NCI-H146 treated with DMSO at 0.1 percent for 48 hours (cell line): ENCODE measurements around the gene BAZ1A.
"Not testable (repeated sequence)": the region's sequence is repeated elsewhere in the genome, so short reads cannot be mapped to it uniquely, and the experiment has no call there.

Experiments used
- DNase-seq: peaks from one replicate; lab custom pipeline; 2025; ENCODE audit not compliant: unreplicated experiment; lab: John Stamatoyannopoulos, UW

The BAZ1A gene

DNA sequence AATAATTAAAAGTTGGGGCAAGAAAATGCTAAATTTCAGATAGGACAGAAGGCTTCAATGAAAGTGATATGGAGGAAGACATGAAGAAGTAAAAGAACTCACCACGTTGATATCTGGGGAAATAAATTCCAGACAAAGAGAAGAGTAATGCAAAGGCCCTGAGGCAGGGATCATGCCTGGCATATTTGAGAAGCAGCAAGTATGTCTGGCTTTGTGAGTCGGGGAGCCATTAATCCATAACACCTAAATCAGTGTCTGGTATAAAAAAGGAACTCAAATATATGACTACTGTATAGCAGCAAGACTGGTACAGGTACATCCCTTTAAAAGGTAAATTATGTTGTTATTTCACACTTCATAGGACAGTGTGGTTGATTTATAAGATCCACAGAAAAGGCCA is 16.4 kb downstream of the BAZ1A start:
- no peak for DNase-seq

DNA sequence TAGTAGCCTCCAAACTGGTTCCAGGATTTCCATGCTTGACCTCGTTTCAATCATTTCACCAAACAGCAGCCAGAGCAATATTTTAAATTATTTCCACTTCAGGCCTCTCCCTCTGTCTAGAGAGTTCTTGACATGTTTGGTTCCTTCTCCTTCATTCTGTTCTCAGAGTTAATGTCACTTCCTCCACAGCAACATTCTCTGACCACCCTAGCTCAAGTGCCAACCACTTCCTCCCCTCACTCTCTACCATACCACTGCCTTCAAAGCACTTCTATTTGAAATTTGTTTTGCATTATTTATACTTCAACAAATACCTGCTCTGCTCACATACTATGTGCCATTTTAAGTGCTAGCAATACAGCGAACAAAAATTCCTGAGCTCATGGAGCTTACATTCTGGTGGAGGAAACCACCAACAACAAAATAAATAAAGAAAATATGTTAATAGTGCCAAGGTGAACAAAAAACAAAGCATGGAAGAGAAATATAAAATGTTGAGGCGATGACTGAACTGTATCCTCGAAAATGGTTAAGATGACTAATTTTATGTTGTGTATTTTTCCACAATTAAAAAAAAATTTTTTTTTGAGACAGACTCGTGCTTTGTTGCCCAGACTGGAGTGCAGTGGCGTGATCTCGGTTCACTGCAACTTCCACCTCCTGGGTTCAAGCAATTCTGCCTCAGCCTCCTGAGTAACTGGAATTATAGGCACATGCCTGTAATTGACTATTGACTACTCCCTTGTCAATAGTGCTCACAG is 17.3 kb downstream of the BAZ1A start:
- no peak for DNase-seq

DNA sequence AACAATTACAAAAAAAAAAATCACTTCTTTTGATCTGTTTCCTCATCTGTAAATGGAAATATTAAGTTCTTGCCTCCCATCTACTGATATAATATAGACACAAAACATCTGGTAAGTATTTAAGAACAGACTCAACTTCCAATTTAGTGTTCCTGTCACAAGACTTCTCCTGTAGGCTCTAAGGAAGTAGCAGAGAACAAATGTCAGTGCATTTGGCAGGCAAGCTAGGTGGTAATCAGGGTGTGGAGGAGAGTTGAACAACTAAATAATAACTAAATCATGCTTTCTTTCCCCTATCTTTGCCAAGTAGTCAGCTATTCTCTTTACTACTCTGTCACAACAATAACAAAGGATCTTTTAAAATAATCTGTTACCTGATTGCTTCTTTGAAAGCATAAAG is 22.1 kb downstream of the BAZ1A start:
- no peak for DNase-seq

DNA sequence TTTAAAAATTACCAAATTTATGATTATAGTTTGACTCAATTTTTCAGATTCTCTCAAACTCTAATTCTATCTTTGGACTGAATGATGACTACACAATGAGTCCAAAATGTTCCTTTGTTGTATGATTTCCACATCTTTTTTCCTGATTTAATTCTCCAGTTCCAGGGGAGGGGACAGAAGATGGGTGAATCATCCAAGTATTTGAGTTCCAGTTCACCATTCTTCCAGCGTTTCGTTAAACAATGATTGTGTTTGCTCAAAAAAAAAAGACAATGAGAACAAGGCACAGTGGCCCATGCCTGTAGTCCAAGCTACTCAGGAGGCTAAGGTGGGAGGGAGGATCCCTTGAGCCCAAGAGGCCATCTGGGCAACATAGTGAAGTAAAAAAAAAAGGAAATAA is 23.8 kb downstream of the BAZ1A start:
- DNase-seq: no peak

DNA sequence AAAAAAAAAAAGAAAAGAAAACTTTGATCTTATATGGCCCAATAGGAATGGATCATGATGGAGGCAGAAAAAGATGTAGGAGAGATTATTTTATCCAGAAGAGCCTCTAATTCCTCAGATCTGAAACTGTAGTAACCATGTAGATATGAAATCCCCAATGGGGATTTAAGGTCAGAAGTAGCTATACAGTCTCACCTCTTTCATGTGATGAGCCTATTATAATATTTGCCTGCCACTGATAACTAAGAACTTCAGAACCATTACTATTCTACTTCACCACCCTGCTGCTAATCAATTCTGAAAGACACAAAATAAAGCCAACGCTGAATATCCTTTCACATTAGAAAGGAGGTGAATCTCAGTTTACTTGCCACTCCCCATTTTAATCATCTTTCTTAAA is 29.3 kb downstream of the BAZ1A start:
- no peak for DNase-seq

DNA sequence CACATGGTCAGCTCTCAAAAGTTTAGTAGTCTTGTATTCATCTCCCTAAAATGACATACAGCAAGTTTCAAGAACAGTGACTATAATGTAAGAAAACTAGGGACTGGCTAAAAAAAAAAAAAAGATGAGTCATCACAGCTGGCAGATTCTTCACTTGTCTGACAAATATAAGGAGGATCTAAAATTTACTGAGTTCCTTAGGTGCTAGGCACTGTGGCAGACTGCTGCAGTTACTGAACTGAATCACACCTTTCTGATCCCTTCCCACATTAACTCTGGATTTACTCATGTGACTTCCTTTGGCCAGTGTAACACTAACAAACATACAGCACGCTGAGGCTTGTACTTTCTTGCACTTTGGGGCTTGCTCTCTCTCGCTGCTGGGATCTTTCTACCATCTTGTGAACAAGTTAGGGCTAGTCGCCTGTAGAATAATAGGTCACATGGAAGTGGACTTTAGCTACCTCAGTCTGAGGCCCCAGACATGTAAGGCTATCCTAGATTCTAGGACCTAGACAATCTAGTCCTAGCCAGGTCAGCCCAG is 32.1 kb downstream of the BAZ1A start:
- no peak for DNase-seq

DNA sequence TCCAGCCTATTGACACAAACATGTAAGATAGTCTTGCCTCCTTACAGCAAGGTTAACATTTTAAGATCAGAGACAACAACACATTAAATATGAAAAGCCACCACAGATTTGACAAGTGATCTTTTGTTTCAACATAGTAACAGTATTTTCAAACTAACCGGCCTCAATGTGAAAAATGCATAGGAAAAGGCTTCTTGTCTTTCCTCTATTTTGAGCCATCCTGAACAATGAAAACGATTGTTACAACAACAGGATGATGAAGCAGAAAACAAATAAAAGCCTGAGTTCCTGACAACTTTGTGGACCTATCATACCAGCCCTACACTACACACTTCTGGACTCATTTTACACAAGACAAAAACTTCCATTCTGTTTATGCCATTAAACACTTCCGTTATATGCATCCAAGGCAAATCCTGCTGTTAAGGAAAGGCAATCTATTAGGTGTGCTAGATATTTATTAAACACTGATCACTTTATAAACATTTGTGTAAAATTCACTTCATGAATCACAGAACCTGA is 37.3 kb downstream of the BAZ1A start:
- DNase-seq: no peak

DNA sequence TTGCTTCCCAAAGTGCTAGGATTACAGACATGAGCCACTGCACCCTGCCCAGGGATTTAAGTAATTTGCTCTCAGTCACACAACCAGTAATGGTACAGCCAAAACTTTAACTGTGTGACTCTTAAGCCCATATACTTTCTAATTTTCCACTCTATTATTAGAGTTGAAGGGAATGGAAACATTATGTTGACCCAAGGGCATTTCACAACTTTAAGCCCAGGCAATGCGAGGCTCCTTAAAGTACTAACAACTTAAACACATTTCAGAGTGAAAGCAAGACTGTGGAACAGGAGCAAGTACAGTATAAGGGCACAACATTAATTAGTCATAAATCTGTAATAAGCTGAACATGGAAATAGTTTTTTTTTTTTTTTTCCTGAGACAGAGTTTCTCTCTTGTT is 39.8 kb downstream of the BAZ1A start:
- DNase-seq: no peak

DNA sequence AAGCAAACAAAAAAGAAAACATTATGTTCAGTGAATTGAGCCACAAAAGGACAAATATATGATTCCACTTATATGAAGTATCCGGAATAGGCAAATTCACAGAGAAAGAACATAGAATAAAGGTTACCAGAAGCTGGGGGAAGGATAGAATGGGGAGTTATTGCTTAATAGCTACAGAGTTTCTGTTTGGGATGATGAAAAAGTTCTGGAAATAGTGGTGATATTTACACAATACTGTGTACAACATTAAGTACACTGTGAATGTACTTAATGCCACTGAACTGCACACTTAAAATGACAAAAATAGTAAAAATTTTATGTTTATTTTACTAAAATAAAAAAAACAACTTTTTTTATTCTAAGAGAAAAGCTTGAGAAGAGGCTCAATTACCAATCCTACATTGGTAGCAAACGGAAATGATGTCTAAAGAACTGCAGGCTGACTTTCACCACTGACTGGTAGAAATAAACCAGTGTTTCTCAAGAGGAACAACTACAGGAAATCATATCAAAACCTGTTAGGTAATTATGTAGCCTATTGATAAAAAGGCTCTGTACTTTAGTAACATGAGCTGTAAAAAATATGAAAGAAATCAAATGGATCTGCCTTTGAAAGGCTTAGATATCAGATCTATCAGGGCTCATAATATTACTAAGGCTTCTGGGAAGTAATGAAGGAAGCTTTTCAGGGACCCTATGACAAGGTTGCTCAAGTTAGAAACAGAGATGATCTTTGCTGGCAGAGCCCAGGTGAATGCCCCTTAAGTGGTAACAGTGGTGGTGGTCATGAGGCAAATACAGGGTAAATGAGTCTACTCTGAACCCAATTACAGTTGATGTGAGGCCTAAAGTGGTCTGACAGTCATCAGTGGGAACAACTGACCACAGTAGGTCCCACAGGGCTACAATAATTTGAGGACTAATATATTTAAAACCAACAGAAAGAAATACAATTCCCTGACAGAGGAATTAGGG is 41.3 kb downstream of the BAZ1A start:
- DNase-seq: no peak

DNA sequence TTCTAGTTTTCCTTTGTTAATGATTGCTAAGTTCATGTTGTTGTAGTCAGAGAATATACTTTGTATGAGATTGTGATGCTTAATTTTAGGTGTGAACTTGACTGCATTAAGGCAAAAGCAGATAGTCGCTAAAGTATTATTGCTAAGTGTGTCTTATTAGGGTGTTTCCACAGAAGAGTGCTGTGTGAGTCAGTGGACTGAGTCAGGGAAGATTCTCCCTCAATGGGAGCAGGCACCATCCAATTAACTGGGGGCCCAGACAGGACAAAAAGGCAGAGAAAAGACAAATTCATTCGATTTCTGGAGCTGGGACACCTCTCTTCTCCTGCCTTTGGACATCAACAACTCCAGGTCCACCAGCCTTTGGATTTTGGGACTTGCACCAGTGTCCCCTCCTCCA is 48.5 kb downstream of the BAZ1A start:
- DNase-seq: no peak

DNA sequence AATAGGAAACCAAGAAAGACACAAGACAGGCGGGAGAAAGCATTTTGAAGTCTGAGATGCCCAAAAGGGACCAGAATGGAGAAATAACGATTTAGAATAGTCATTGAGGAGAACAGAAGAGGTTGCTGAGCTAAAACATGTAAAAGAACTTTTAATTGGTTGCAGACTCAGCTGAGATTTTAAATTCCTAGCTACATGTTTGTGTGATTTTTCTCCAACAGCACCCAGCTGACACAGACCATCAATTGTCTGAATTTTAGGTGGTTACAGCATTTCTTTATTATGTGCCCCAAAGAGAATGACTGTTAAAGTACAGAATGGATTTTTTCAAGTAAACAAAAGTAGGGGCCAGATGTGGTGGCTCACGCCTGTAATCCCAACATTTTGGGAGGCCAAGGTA is 50.3 kb downstream of the BAZ1A start:
- DNase-seq: no peak

DNA sequence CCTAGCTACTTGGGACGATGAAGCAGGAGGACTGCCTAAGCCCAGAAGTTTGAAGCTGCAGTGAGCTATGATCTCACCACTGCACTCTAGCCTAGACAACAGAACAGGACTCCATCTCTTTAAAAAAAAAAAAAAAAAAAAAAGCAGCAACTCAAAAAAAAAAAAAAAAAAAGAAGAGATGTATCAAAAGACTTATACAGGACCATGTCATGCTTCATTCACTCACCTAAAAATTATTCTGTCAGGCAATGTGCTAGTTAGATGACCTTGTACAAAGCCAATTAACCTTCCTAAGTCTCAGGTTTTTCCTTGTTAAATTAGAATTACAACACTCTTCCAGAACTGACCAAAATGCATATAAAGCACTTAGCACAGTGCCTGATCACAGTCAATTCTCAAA is 50.9 kb downstream of the BAZ1A start:
- DNase-seq: no peak

DNA sequence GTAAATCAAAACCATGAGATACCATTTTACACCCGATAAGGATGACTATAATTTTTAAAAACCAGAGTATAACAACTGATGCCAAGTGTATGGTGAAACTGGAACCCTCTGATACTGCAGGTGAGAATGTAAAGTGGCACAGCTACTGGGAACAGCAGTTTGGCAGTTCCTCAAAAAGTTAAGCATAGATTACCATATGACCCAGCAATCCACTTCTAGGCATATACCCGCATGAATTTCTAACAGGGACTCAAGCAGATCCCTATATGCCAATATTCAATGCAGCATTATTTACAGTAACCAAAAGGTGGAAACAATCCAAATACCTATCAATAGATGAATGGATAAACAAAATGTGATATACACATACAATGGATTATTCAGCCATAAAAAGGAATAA is 57.4 kb downstream of the BAZ1A start:
- no peak for DNase-seq

DNA sequence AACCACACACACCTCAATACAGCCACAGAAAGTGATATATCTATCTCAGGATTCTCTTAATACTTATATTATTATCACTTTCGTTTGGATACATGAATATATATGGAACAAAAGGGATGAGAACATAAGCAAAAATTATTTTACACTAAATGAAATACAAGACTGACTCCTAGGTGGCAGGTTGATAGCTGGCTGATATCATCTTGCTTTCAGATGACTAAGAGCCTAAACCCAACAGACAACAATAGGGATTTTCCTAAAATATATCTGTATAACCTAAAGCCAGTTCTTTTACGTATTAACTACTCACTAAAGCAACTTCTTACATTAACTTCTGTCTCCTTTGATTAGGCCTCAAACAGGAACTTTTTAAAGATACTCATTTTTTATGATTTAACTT is 65.1 kb downstream of the BAZ1A start:
- no peak for DNase-seq

DNA sequence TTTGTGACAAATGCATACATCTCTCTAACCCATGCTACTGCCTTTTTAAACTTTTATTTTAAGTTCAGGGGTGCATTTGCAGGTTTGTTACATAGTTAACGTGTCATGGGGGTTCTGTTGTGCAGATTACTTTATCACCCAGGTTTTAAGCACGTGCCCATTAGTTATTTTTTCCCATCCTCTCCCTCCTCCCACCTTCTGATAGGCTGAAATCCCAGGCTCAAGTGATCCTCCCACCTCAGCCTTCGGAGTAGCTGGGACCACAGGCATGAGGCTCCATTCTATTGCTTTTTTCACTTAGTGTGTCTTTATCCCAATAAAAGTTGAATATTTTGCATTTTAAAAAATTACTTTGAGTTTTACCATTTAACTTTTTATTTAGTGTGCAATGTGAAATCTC is 68.9 kb downstream of the BAZ1A start:
- DNase-seq: no peak

DNA sequence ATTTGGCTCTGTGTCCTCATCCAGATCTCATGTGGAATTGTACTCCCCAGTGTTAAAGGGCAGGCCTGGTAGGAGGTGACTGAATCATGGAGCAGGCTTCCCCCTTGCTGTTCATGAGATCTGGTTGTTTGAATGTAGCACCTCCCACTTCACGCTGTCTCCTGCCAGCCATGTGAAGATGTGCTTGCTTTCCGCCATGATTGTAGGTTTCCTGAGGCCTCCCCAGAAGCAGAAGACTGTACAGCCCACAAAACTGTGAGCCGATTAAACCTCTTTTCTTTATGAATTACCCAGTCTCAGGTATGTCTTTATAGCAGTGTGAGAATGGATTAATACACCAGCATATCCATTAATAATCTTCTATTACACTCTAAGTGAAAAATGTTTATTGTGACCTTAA is 70.2 kb downstream of the BAZ1A start:
- no peak for DNase-seq

DNA sequence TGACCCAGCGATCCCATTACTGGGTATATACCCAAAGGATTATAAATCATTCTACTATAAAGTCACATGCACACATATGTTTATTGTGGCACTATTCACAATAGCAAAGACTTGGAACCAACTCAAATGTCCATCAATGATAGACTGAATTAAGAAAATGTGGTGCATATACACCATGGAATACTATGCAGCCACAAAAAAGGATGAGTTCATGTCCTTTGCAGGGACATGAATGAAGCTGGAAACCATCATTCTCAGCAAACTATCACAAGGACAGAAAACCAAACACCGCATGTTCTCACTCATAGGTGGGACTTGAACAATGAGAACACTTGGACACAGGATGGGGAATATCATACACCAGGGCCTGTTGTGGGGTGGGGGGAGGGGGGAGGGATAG is 76.3 kb downstream of the BAZ1A start:
- DNase-seq: not testable (repeated sequence)

DNA sequence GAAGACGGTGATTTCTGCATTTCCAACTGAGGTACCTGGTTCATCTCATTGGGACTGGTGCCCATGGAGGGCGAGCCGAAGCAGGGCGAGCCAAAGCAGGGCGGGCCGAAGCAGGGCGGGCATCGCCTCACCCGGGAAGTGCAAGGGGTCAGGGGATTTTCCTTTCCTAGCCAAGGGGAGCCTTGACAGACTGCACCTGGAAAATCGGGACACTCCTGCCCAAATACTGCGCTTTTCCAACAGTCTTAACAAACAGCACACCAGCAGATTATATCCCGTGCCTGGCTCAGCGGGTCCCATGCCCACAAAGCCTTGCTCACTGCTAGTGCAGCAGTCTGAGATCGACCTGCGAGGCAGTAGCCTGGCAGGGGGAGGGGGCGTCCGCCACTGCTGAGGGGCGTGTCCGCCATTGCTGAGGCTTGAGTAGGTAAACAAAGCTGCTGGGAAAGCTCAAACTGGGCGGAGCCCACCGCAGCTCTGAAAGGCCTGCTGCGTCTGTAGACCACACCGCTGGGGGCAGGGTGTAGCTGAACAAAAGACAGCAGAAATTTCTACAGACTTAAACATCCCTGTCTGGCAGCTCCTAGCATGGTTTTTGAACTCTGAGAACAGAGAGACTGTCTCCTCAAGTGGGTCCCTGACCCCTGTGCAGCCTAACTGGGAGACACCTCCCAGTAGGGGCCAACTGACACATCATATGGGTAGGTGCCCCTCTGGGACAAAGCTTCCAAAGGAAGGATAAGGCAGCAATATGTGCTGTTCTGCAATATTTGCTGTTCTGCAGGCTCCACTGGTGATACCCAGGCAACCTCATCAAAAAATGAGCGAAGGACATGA is 77.2 kb downstream of the BAZ1A start:
- no peak for DNase-seq

DNA sequence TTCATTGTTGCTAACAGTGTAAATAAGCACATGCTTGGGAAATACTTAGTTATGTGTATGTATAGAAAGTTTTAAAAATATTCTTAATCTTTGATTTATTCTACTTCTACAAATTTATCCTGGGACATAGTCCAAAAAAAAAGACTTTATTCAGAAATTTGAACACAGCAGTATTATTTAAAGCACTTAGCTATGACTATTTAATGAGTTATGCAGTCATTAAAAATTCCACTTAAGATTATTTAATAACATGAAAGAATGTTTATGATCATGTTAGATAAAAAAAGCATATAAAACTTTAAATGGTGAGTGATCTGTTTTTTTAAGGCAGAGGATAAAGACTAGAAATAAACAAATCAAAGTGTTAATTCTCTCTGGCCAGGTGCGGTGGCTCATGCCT is 78.3 kb downstream of the BAZ1A start:
- DNase-seq: no peak

DNA sequence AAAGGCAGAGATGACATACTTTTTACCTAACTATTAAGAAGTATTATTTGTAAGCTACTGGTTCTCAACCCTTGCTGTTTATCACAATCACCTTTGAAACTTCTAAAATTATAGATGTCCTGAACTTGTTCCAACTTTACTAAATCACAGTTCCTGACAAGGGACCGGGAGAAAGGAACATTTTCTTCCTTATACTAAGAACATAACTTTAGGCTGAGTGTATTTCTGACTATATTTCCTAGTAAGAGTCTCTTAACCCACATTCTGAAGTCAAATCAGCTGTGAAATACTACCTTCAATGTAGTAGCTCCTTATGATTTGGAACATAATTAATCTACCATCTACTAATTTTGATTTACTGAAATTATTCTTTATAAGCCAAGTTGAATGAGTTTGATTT is 80.2 kb downstream of the BAZ1A start:
- DNase-seq: no peak

DNA sequence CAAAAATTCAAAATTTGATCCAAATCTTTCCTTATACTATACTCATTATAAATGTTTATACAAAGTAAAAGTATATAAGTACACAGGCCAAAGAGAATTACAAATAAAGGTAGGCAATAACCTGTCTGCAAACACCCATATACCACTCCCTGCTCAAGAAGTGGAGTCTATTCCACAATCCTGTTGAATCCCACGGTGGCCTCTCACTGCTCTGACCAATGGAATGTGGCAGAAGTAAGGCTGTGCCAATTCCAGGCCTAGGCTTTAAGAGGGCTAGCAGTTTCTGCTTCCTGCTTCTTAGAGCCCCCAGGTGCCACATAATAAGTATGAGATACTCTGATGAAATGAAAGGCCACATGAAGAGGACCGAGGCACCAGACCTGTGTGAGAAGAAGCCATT is 80.9 kb downstream of the BAZ1A start:
- DNase-seq: no peak
